Measurements from ENCODE around the gene KY.

GRCh38 chr3:134615743-134616142 is 35.1 kb downstream of the KY start:
- no peak for TF ChIP-seq CTCF (conservative IDR thresholded peaks at IDR 0.05)
- TF ChIP-seq ZFX (IDR thresholded peaks at IDR 0.05): no peak
